ENCODE measurements around the gene USF2. TPM values are rescaled to one million over a fixed set of nuclear protein-coding genes. Genes with fewer than 3 reads are reported as not detected.

USF2 gene
- total and polyA plus RNA-seq, 2 of the 8 experiments (the other 6 are each of a cell fraction or from before 2014, with no cell fraction given) = 74.1 to 109 TPM

DNA sequence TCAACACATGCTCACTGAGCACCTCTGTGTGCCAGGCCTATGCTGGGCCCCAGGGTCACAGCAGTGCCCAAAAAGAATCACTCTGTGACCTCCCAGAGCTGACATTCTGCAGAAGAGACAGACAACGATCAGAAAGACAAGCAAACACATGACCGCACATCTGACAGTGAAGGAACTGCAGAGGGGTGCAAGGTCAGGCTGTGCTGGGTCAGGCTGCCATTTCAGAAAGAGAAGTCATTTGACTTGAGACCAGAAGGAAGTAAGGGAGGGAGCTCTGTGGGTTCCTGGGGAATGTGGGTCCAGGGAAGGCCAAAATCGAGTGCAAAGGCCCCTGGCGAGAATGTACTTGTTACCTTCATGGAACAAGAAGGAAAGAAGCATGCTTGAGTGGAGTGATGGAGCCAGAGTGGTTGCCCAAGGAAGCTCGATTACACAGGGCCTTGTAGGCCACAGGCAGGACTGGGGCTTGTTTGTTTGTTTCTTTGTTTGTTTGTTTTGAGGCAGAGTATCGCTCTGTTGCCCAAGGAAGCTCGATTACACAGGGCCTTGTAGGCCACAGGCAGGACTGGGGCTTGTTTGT is 48.8 kb downstream of the USF2 start:
- no peak overlapping the region for H3K14ac ChIP-seq (ENCODE audit: insufficient read length)
- no peak overlapping the region for H3K56ac ChIP-seq (replicated peaks; ENCODE audit: insufficient read length, low read depth, low read length)
- no peak overlapping the region for H4K5ac ChIP-seq (ENCODE audit: insufficient read length, low read depth, low read length)
- no peak overlapping the region for H3K23ac ChIP-seq (ENCODE audit: insufficient read length)
- H3K79me2 ChIP-seq (ENCODE audit: control insufficient read depth in 1 of 2, insufficient read depth in 2 of 2, low read length in 2 of 2) = no peaks in the 10 kb centered on the region
- no peak overlapping the region for H3K4me2 ChIP-seq (ENCODE audit: insufficient read depth in 1 of 2, low read depth in 2 of 2, low read length in 2 of 2)
- no peak overlapping the region for H4K91ac ChIP-seq (replicated peaks; ENCODE audit: insufficient read length, low read length)
- H3K27ac ChIP-seq (ENCODE audit: low read depth, low read length) = no peak overlapping the region
- H2BK12ac ChIP-seq (ENCODE audit: low read depth, low read length) = no peak overlapping the region
- no peak overlapping the region for H3K9ac ChIP-seq (replicated peaks in 1 of 4; ENCODE audit: extremely low read depth in 1 of 4, low read depth in 3 of 4, low read length in 3 of 4)
- ChIA-PET CTCF (ENCODE audit: partially characterized antibody) (interaction anchor here (0.6 to 2.2 kb wide), 8 partner anchors 9 to 1174 kb away, joined by 3 to 7 read pairs (median 3); partner anchors contain the start of gene FXYD3), POLR2A (ENCODE audit: partially characterized antibody) (interaction anchor here (1.1 to 1.3 kb wide), 2 partner anchors 13 to 193 kb away, joined by 3 to 4 read pairs; no protein-coding TSS in a partner anchor)
- H3K9me3 ChIP-seq (ENCODE audit: insufficient read depth in 2 of 2, low read depth in 1 of 2, low read length in 1 of 2) = 0 out of 4 replicates have a peak, but pooled peaks cover 0 to 2% of the 10 kb centered on the region in 2 experiments
- no peaks in the 10 kb centered on the region for H4K20me1 ChIP-seq (replicated peaks in 1 of 2; ENCODE audit: control insufficient read depth in 1 of 2, insufficient read depth in 2 of 2, low read length in 2 of 2)
- FAIRE-seq (no peak), DNase-seq (ENCODE audit: low read depth in 1 of 2, low spot score in 2 of 2) (no peak)
- no peaks in the 10 kb centered on the region for H3K23me2 ChIP-seq (ENCODE audit: low read depth, low read length)
- no peaks in the 10 kb centered on the region for H3K79me1 ChIP-seq (ENCODE audit: low read depth, low read length)
- H2AFZ ChIP-seq (ENCODE audit: low read length) = no peak overlapping the region
- H2BK15ac ChIP-seq (ENCODE audit: low read length) = no peak overlapping the region
- H2BK5ac ChIP-seq (ENCODE audit: low read depth, low read length) = no peak overlapping the region
- H3K18ac ChIP-seq (ENCODE audit: extremely low read depth, low read length) = no peak overlapping the region
- H3K36me3 ChIP-seq (ENCODE audit: control insufficient read depth in 2 of 4, insufficient read depth in 4 of 4, low read length in 3 of 4) = no peaks in the 10 kb centered on the region
- H3K27me3 ChIP-seq (replicated peaks in 1 of 4; ENCODE audit: control insufficient read depth in 3 of 4, extremely low read depth in 1 of 4, insufficient read depth in 3 of 4, low read length in 3 of 4) = no peaks in the 10 kb centered on the region
- WGBS, 2 experiments (ENCODE audit: extremely low coverage in 1 of 2, insufficient coverage in 1 of 2, insufficient read length in 1 of 2, insufficient replicate concordance in 2 of 2, low coverage in 1 of 2, low lambda C conversion rate in 2 of 2, missing lambda C conversion rate in 1 of 2) = 90% methylated on average over 7 of the region's 7 CpGs; no CpG with 5 or more reads in 1 of the 2 experiments
- no peak overlapping the region for H2AK5ac ChIP-seq (ENCODE audit: low read depth, low read length)
- H2BK20ac ChIP-seq (ENCODE audit: low read length) = no peak overlapping the region
- H3K4me1 ChIP-seq (replicated peaks in 1 of 4; ENCODE audit: control insufficient read depth in 3 of 4, insufficient read depth in 4 of 4, low read length in 3 of 4) = no peaks in the 10 kb centered on the region
- H3K4ac ChIP-seq (replicated peaks; ENCODE audit: insufficient read length, low read depth, low read length) = no peak overlapping the region
- H4K8ac ChIP-seq (ENCODE audit: extremely low read depth, insufficient read depth, low read length) = no peak overlapping the region
- peak overlapping the region; percentile 33 for H2BK120ac ChIP-seq (replicated peaks; ENCODE audit: low read depth, low read length)
- no peak overlapping the region for H3K4me3 ChIP-seq (ENCODE audit: extremely low read depth in 1 of 4, insufficient read depth in 2 of 4, low read depth in 3 of 4, low read length in 4 of 4)
- TF ChIP-seq GABPA (IDR thresholded peaks at IDR 0.05; ENCODE audit: borderline replicate concordance, insufficient read depth, low read length) (no peak), CBX8 (IDR thresholded peaks at IDR 0.05; ENCODE audit: borderline replicate concordance, low read depth, low read length) (no peak), BACH1 (IDR thresholded peaks at IDR 0.05; ENCODE audit: low read length) (no peak), NANOG (IDR thresholded peaks at IDR 0.05; ENCODE audit: insufficient read depth, low read depth, low read length, poor library complexity, severe bottlenecking) (no peak), NRF1 (IDR thresholded peaks at IDR 0.05; ENCODE audit: low read depth, low read length) (no peak), CHD1 (IDR thresholded peaks at IDR 0.05; ENCODE audit: low read depth, low read length) (no peak), SIRT6 (IDR thresholded peaks at IDR 0.05; ENCODE audit: low read length) (no peak), SUZ12 (IDR thresholded peaks at IDR 0.05; ENCODE audit: low read length) (no peak), ASH2L (IDR thresholded peaks at IDR 0.05; ENCODE audit: low read length) (no peak), SIX5 (IDR thresholded peaks at IDR 0.05; ENCODE audit: low read depth, low read length) (no peak), CHD2 (IDR thresholded peaks at IDR 0.05; ENCODE audit: low read length) (no peak), PHF8 (conservative IDR thresholded peaks at IDR 0.05; ENCODE audit: low read depth, low read length) (no peak)
- TF ChIP-seq, protein P1, sequence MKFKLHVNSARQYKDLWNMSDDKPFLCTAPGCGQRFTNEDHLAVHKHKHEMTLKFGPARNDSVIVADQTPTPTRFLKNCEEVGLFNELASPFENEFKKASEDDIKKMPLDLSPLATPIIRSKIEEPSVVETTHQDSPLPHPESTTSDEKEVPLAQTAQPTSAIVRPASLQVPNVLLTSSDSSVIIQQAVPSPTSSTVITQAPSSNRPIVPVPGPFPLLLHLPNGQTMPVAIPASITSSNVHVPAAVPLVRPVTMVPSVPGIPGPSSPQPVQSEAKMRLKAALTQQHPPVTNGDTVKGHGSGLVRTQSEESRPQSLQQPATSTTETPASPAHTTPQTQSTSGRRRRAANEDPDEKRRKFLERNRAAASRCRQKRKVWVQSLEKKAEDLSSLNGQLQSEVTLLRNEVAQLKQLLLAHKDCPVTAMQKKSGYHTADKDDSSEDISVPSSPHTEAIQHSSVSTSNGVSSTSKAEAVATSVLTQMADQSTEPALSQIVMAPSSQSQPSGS (IDR thresholded peaks at IDR 0.05; ENCODE audit: low read length) = no peak

All from H1 (cell line).